ENCODE results near the gene OR2M4.
"Not testable (repeated sequence)": the region's sequence is repeated elsewhere in the genome, so short reads cannot be mapped to it uniquely, and the experiment has no call there.

DNA sequence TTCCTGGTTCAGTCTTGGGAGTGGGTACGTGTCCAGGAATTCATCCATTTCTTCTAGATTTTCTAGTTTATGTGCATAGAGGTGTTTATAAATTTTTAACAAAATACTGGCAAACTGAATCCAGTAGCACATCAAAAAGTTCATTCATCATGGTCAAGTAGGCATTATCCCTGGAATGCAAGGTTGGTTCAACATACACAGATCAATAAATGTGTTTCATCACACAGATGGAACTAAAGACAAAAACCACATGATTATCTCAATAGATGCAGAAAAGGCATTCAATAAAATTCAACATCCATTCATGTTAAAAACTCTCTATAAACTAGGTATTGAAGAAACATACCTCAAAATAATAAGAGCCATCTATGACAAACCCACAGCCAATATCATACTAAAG lies 28.1 kb downstream of the OR2M4 start:
- TF ChIP-seq, protein P1, sequence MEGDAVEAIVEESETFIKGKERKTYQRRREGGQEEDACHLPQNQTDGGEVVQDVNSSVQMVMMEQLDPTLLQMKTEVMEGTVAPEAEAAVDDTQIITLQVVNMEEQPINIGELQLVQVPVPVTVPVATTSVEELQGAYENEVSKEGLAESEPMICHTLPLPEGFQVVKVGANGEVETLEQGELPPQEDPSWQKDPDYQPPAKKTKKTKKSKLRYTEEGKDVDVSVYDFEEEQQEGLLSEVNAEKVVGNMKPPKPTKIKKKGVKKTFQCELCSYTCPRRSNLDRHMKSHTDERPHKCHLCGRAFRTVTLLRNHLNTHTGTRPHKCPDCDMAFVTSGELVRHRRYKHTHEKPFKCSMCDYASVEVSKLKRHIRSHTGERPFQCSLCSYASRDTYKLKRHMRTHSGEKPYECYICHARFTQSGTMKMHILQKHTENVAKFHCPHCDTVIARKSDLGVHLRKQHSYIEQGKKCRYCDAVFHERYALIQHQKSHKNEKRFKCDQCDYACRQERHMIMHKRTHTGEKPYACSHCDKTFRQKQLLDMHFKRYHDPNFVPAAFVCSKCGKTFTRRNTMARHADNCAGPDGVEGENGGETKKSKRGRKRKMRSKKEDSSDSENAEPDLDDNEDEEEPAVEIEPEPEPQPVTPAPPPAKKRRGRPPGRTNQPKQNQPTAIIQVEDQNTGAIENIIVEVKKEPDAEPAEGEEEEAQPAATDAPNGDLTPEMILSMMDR (conservative IDR thresholded peaks at IDR 0.05 in 1 of 2, IDR thresholded peaks at IDR 0.05 in 1 of 2; ENCODE audit: extremely low read depth in 1 of 2, insufficient read depth in 1 of 2, low read depth in 1 of 2, low read length in 2 of 2) = not testable (repeated sequence)
- not testable (repeated sequence) for TF ChIP-seq EZH2 (IDR thresholded peaks at IDR 0.05; ENCODE audit: borderline replicate concordance, low read length)
